CD14-positive monocyte (primary cell): ENCODE data around the gene GNB5. TPM values are rescaled to one million over a fixed set of nuclear protein-coding genes. Genes with fewer than 3 reads are reported as not detected.

ENCODE experiments used
- DNase-seq, 3 donors: peaks; one replicate each; pipeline ENCODE4 v3.0.0-alpha.2; 2011 to 2022
- H2AFZ ChIP-seq: 2 replicates; pipeline ENCODE4 v1.6.0; 2012; ENCODE audit warnings: mild to moderate bottlenecking, low read depth, low read length, inconsistent platforms; ENCODE audit not compliant: insufficient read depth, poor library complexity, severe bottlenecking
- H3K27ac ChIP-seq, 2 donors: 1 replicate in 1 of 2; 2 replicates in 1 of 2; pipeline ENCODE4 v1.5.1; 2012 to 2013; ENCODE audit warnings: low read length in 2 of 2, control low read depth in 1 of 2, inconsistent platforms in 1 of 2, low read depth in 1 of 2, mild to moderate bottlenecking in 1 of 2
- H3K27me3 ChIP-seq, 2 donors: one replicate each; pipeline versions ENCODE4 v1.6.0 to v1.6.1; 2011 to 2013; ENCODE audit warnings: low read length in 2 of 2; ENCODE audit not compliant: control insufficient read depth in 2 of 2, insufficient read depth in 2 of 2
- H3K36me3 ChIP-seq, 2 donors: replicated peaks in 1 of 2; 1 replicate in 1 of 2; 2 replicates in 1 of 2; pipeline versions ENCODE4 v1.5.1 to v1.6.1; 2012 to 2013; ENCODE audit warnings: low read length in 2 of 2, control low read depth in 1 of 2, inconsistent platforms in 1 of 2, mild to moderate bottlenecking in 1 of 2; ENCODE audit not compliant: insufficient read depth in 2 of 2, control insufficient read depth in 1 of 2
- H3K4me1 ChIP-seq, 2 donors: 1 replicate in 1 of 2; 2 replicates in 1 of 2; pipeline versions ENCODE4 v1.5.1 to v1.6.1; 2012 to 2013; ENCODE audit warnings: low read length in 2 of 2, control low read depth in 1 of 2, inconsistent platforms in 1 of 2, mild to moderate bottlenecking in 1 of 2, moderate library complexity in 1 of 2; ENCODE audit not compliant: insufficient read depth in 2 of 2, control insufficient read depth in 1 of 2
- H3K4me2 ChIP-seq: replicated peaks from 2 replicates; pipeline ENCODE3; 2012; ENCODE audit warnings: low read length, moderate library complexity, mild to moderate bottlenecking; ENCODE audit not compliant: poor library complexity, severe bottlenecking; ENCODE audit errors: extremely low read depth
- H3K4me3 ChIP-seq, 3 experiments: fragments of 200-600 bp in 1 of 3; sonication (generic) in 1 of 3; replicated peaks in 1 of 3; 1 replicate in 2 of 3; 2 replicates in 1 of 3; pipeline ENCODE4 v1.5.1; 2011 to 2013; ENCODE audit warnings: low read length in 3 of 3, mild to moderate bottlenecking in 3 of 3, control low read depth in 2 of 3, low read depth in 2 of 3, inconsistent platforms in 1 of 3, moderate library complexity in 1 of 3
- H3K79me2 ChIP-seq: 2 replicates; pipeline ENCODE4 v1.6.0; 2012; ENCODE audit warnings: mild to moderate bottlenecking, control low read depth, inconsistent platforms, low read length, moderate library complexity; ENCODE audit not compliant: insufficient read depth
- H3K9ac ChIP-seq: 2 replicates; pipeline ENCODE4 v1.6.0; 2017; ENCODE audit warnings: low read length, mild to moderate bottlenecking; ENCODE audit not compliant: insufficient read depth, poor library complexity, severe bottlenecking
- H3K9me3 ChIP-seq, 2 donors: replicated peaks in 1 of 2; 1 replicate in 1 of 2; 2 replicates in 1 of 2; pipeline versions ENCODE4 v1.5.1 to v1.6.1; 2012 to 2013; ENCODE audit warnings: low read length in 2 of 2, control low read depth in 1 of 2; ENCODE audit not compliant: control insufficient read depth in 1 of 2, insufficient read depth in 1 of 2
- H4K20me1 ChIP-seq: 2 replicates; pipeline ENCODE4 v1.6.0; 2012; ENCODE audit warnings: mild to moderate bottlenecking, low read length, control low read depth, moderate library complexity; ENCODE audit not compliant: insufficient read depth
- H3K27ac Mint-ChIP-seq, 7 donors: one replicate each; pipeline ENCODE4 v1.8.0; 2020; ENCODE audit warnings: mild to moderate bottlenecking in 7 of 7, mixed read lengths in 7 of 7, moderate library complexity in 6 of 7, inconsistent platforms in 2 of 7
- H3K27me3 Mint-ChIP-seq, 3 donors: one replicate each; pipeline ENCODE4 v1.8.0; 2021 to 2022; ENCODE audit warnings: low read depth in 3 of 3, mild to moderate bottlenecking in 3 of 3, mixed read lengths in 3 of 3, moderate library complexity in 3 of 3, inconsistent platforms in 1 of 3
- H3K36me3 Mint-ChIP-seq, 2 donors: one replicate each; pipeline ENCODE4 v1.8.0; 2020; ENCODE audit warnings: mixed read lengths in 2 of 2, inconsistent platforms in 1 of 2, mild to moderate bottlenecking in 1 of 2
- H3K4me1 Mint-ChIP-seq: one replicate; pipeline ENCODE4 v1.8.0; 2020; ENCODE audit warnings: mild to moderate bottlenecking, mixed read lengths
- H3K4me3 Mint-ChIP-seq, 2 donors: one replicate each; pipeline ENCODE4 v1.8.0; 2020; ENCODE audit warnings: mild to moderate bottlenecking in 2 of 2, mixed read lengths in 2 of 2, moderate library complexity in 1 of 2
- H3K9me3 Mint-ChIP-seq, 7 donors: one replicate each; pipeline ENCODE4 v1.8.0; 2020 to 2022; ENCODE audit warnings: mixed read lengths in 7 of 7, mild to moderate bottlenecking in 6 of 7, moderate library complexity in 6 of 7, inconsistent platforms in 2 of 7
- WGBS: methylation state at CpG from one replicate; pipeline ENCODE4 v1.1.5; 2013; ENCODE audit warnings: missing lambda C conversion rate; ENCODE audit not compliant: insufficient coverage; 5-methylcytosine and 5-hydroxymethylcytosine counted together
- intact Hi-C, 2 donors: fragments of 100-400 bp; cut with micrococcal nuclease; formaldehyde crosslinking; loops; one replicate each; pipeline versions ENCODE4 v1.15.0 to v1.15.1; 2023
- polyA plus RNA-seq, 3 donors: library from polyadenylated mRNA; depleted of rRNA in 1 of 3; unstranded in 2 of 3; stranded (reverse) in 1 of 3; fragments of 300-500 nt in 2 of 3; fragments of >200 nt in 1 of 3; fragmentation: Illumina TruSeq in 2 of 3; gene quantifications; 1 replicate in 2 of 3; 2 replicates in 1 of 3; pipeline ENCODE4 v1.2.3, GENCODE V29; 2012 to 2021
- TF ChIP-seq, protein P1 (sequence below): fragments of 200-600 bp; IDR thresholded peaks from one replicate; pipeline ENCODE4 v1.8.0; 2022; ENCODE audit warnings: antibody characterized with exemption, mild to moderate bottlenecking

The GNB5 gene
- polyA plus RNA-seq, 3 donors, result 3.1 to 5.4 (median 4.3) TPM

GRCh38 chr15:52101542-52102323 lies 89.5 kb downstream of the GNB5 start:
- Mint-ChIP-seq H3K27ac (peak overlapping the region in 6 of 7 donors; percentile 29 to 84 (median 59)), H3K36me3 (no peaks in the 10 kb centered on the region), H3K27me3 (peaks cover 0 to 2% (median 0%) of the 10 kb centered on the region in 3 donors), H3K4me1 (peaks cover 26% of the 10 kb centered on the region), H3K9me3 (peaks cover 0 to 2% (median 0%) of the 10 kb centered on the region in 7 donors), H3K4me3 (no peak overlapping the region)
- no peak overlapping the region for H3K4me2 ChIP-seq
- no peaks in the 10 kb centered on the region for H3K36me3 ChIP-seq
- no peaks in the 10 kb centered on the region for H3K27me3 ChIP-seq
- H3K9ac ChIP-seq, result no peak overlapping the region
- no peaks in the 10 kb centered on the region for H3K79me2 ChIP-seq
- no peaks in the 10 kb centered on the region for H3K9me3 ChIP-seq
- H2AFZ ChIP-seq, result no peak overlapping the region
- WGBS, result 84% methylated on average over 11 of the region's 16 CpGs
- H3K27ac ChIP-seq, result peak overlapping the region in 1 of 2 donors; percentile 33
- peak; percentile 38 to 74 (median 65) for DNase-seq
- no peaks in the 10 kb centered on the region for H4K20me1 ChIP-seq
- TF ChIP-seq, protein P1, sequence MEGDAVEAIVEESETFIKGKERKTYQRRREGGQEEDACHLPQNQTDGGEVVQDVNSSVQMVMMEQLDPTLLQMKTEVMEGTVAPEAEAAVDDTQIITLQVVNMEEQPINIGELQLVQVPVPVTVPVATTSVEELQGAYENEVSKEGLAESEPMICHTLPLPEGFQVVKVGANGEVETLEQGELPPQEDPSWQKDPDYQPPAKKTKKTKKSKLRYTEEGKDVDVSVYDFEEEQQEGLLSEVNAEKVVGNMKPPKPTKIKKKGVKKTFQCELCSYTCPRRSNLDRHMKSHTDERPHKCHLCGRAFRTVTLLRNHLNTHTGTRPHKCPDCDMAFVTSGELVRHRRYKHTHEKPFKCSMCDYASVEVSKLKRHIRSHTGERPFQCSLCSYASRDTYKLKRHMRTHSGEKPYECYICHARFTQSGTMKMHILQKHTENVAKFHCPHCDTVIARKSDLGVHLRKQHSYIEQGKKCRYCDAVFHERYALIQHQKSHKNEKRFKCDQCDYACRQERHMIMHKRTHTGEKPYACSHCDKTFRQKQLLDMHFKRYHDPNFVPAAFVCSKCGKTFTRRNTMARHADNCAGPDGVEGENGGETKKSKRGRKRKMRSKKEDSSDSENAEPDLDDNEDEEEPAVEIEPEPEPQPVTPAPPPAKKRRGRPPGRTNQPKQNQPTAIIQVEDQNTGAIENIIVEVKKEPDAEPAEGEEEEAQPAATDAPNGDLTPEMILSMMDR, result no peak
- intact Hi-C loops, result no loop called here
- H3K4me1 ChIP-seq, result peaks cover 0 to 20% of the 10 kb centered on the region in 2 donors
- no peak overlapping the region for H3K4me3 ChIP-seq

DNA sequence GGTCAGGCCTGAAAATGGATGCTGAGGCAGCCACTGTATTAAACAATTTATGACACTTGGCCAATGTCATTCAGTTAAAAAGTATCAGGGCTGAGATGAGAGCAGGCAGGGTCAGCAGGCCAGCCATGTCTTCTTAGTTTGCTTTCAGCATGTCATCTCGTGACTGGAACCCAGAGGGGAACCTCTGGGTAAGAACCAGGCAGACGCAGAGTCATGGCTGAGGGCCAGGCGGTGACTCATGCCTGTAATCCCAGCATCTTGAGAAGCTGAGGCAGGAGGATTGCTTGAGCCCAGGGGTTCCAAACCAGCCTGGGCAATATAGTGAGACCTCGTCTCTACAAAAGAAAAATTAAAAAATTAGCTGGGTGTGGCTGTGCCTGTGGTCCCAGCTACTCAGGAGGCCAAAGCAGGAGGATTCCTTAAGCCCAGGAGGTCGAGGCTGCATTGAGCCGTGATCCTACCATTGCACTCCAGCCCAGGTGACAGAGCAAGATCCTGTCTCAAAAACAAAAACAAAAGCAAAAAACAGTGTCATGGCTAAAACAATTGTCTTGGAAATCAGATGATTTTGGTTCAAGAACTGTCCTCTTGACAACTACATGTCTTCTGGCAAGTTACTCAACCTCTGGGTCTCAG lies 90.3 kb downstream of the GNB5 start:
- Mint-ChIP-seq H3K9me3 (peaks cover 0 to 2% (median 0%) of the 10 kb centered on the region in 7 donors), H3K4me3 (no peak overlapping the region), H3K27me3 (peaks cover 0 to 2% (median 0%) of the 10 kb centered on the region in 3 donors), H3K36me3 (no peaks in the 10 kb centered on the region), H3K27ac (peak overlapping the region in 1 of 7 donors; percentile 80), H3K4me1 (peaks cover 25% of the 10 kb centered on the region)
- Histone ChIP-seq H3K36me3 (no peaks in the 10 kb centered on the region), H3K9me3 (no peaks in the 10 kb centered on the region), H3K79me2 (no peaks in the 10 kb centered on the region), H3K4me3 (no peak overlapping the region), H3K4me1 (peaks cover 0 to 20% of the 10 kb centered on the region in 2 donors), H2AFZ (no peak overlapping the region), H4K20me1 (no peaks in the 10 kb centered on the region), H3K27ac (no peak overlapping the region), H3K9ac (no peak overlapping the region), H3K27me3 (no peaks in the 10 kb centered on the region), H3K4me2 (no peak overlapping the region)
- DNase-seq, result peak; percentile 91 to 97 (median 96)
- TF ChIP-seq, protein P1, result no peak
- 45% methylated on average over 6 of the region's 6 CpGs for WGBS
- intact Hi-C loops, result no loop called here
